ENCODE results near the gene ATG7.
A peak's percentile ranks its signal among the peaks of the same experiment; 100 is the strongest.
"Not testable (repeated sequence)": the region's sequence is repeated elsewhere in the genome, so short reads cannot be mapped to it uniquely, and the experiment has no call there.

The ATG7 gene

GRCh38 chr3:11477407-11477911 lies 205.3 kb downstream of the ATG7 start:
- DNase-seq: peak; percentile 8

DNA sequence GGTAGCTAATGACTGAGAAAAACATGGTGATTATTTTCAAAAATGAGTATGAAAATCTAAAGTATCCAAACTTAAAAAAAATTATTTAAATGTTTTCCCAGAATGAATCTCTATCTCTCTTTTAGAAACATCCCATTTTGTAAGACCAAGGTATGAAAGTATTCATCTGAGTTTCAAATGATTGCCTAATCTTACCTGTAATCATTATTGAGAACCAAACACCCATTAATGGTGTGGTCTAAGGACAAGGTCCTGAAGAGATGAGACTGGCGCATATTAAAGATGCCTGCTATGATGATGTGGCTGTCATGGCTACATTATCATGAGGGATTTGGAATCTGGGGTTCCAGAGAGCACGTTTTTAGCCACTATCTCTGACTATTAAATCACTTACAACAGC lies 206.0 kb downstream of the ATG7 start:
- no peak for DNase-seq

GRCh38 chr3:11479221-11479620 lies 207.0 kb downstream of the ATG7 start:
- DNase-seq: no peak

DNA sequence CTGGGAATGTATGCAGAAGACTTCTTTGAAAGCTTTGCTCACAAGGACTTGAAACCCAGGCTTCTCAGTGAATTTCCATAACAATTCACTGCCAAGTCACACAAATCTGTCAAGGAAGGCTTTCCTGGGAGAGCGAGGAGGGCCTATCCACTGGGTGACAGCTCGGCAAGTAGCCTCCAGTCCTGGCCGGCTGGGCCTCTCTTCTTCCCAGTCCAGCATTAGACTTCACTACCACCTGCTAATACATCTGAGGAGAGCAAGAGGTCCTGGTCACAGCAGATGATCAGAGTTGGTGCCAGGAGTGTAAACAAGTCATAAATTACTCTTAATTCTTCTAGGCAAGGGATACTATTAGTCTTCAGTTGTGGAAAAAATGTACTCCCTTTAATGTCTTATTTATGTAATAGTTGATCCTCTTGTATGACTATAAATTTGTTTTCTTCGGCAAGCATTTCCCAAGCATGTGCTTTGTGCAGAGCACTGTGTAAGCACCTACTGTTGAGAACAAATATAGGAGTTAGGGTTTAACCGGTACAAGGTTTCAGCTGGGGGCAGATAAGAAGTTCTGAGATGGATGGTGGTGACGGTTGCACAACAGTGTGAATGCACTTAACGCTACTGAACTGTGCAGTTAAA lies 208.6 kb downstream of the ATG7 start:
- peak; percentile 57 for DNase-seq

GRCh38 chr3:11481556-11481955 lies 209.4 kb downstream of the ATG7 start:
- peak; percentile 2 for DNase-seq

- peak; percentile 39 for DNase-seq
Observed at GRCh38 chr3:11482021-11482420, 209.8 kb downstream of the ATG7 start.

GRCh38 chr3:11488356-11488755 lies 216.2 kb downstream of the ATG7 start:
- not testable (repeated sequence) for DNase-seq

- DNase-seq: no peak
Observed at GRCh38 chr3:11494131-11494916, 222.1 kb downstream of the ATG7 start.

GRCh38 chr3:11495948-11496557 lies 223.9 kb downstream of the ATG7 start:
- DNase-seq: no peak

DNA sequence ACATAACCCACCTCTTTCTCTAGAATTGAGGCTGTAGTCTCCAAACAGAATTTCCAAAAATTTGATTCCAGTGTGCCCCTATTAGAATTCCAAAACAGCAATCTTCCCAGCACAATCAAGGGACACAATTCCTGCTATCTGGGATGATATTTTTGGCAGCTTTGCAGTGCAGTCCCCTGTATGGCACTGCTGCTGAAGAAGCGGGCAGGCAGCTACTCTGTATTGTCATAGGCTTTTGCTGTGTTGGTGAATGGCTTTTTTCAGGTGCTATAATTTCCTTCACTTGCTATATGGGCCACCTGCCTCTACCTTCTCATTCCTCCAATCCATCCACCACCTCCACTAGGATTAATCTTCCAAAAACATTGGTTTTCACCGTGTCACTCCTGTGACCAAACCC lies 226.0 kb downstream of the ATG7 start:
- DNase-seq: no peak

GRCh38 chr3:11498646-11499045 lies 226.4 kb downstream of the ATG7 start:
- DNase-seq: peak; percentile 26

DNA sequence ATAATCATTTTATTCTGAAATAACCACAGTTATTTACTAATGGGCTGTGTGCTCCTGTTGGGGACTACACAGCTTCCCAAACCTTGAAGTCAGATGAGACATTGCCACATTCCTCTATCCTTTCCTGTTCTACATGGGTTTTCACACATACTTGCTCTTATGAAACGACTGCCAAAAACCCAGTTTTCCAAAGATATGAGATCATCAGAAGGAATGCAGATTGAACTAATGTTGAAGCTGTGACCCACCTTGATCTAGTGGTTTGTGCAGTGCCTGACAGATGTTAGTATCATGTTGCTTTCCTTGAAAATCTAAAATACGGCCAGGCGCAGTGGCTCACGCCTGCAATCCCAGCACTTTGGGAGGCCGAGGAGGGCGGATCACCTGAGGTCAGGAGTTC lies 226.9 kb downstream of the ATG7 start:
- no peak for DNase-seq

- not testable (repeated sequence) for DNase-seq
Observed at GRCh38 chr3:11502413-11502812, 230.2 kb downstream of the ATG7 start.

DNA sequence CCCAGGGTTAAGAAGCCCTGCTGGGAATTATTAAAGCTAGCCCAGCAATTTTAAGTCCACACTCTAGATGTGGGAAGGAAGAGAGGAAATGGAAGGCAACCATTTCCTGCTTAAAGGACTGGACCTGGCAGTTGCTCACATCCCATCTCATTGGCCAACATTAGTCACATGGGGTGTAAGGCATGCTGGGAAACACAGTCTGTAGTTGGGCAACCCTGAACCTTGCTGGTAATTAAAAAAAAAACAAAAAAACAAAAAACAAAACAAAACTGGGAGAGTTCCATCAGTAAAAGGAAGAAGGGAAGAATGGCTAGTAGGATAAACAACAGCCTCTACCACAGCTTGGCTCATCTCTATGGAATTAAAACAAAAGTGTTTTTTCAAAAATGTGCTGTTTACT lies 235.5 kb downstream of the ATG7 start:
- DNase-seq: no peak

GRCh38 chr3:11508346-11509172 lies 236.4 kb downstream of the ATG7 start:
- peak; percentile 35 for DNase-seq

DNA sequence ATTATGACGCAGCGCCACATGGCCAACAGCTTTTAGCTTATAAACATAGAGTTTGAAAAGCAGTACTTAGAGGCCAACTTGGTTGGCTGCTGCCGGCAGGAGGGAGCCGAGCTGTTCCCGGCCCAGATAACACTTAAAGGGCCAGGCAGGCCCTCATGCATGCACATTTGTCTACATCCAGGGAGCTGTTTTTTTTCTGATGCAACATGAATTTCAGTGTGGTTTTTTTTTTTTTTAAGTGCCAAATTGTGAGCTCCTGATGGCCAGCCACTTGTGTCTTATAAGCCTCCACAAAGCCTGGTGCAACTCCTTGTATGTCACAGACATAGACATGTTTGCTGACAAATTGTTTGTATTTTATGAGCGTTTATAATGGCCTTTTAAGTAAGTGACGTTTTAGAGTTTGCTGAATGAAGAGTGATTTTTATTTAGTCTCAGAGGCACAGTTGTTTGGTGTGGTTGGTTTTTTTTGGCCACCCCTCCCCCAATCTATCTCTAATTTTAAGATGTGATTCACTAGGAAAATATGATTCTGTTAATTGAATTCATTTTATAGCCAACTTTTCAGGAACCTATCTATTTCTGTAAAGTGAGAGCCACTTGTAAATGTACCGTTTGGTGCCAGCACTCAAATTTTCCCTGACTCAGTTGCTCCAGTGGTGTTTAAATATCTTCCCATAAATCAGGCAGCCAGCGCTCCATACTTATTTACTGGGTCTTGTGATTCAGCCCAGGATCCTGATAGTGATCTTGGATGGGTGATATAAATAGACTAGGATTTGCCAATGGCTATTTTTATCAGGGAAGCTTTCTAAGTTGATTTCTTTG lies 237.2 kb downstream of the ATG7 start:
- DNase-seq: peak; percentile 76

GRCh38 chr3:11510001-11510340 lies 237.8 kb downstream of the ATG7 start:
- peak; percentile 5 for DNase-seq

GRCh38 chr3:11510356-11510755 lies 238.2 kb downstream of the ATG7 start:
- DNase-seq: no peak

DNA sequence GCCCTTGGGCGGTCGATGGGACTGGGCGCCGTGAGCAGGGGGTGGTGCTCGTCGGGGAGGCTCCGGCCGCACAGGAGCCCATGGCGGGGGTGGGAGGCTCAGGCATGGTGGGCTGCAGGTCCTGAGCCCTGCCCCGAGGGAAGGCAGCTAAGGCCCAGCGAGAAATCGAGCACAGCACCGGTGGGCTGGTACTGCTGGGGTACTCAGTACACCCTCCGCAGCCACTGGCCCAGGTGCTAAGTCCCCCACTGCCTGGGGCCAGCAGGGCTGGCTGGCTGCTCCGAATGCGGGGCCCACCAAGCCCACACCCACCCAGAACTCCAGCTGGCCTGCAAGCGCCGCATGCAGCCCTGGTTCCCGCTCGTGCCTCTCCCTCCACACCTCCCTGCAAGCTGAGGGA lies 239.4 kb downstream of the ATG7 start:
- not testable (repeated sequence) for DNase-seq

GRCh38 chr3:11513125-11513816 lies 241.1 kb downstream of the ATG7 start:
- not testable (repeated sequence) for DNase-seq

DNA sequence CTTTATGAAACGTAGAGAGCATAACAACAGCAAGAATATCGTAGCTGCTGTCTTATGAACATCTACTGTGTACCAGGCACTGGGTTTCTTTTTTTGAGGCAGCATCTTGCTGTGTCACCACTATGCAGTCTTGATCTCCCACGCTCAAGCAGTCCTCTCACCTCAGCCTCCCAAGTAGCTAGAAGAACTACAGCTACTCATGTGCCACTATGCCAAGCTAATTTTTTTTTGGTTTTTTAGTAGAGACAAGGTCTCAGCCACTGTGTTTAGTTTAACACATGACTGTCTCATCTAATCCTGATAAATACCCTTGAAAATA lies 241.6 kb downstream of the ATG7 start:
- DNase-seq: peak; percentile 16
